Heart right ventricle (tissue), 16 donors: ENCODE measurements around the gene RGP1. TPM values are rescaled to one million over a fixed set of nuclear protein-coding genes. Genes with fewer than 3 reads are reported as not detected.
A peak's percentile ranks its signal among the peaks of the same experiment; 100 is the strongest.

ENCODE experiments used
- ATAC-seq, 8 donors: fragments of 200-7000 bp; cut with Tn5 transposase; one replicate each; pipeline ENCODE4 v1.9.1; 2020; ENCODE audit warnings: mild to moderate bottlenecking in 8 of 8, moderate library complexity in 8 of 8, moderate number of reproducible peaks in 1 of 8
- DNase-seq, 2 donors: peaks; one replicate each; pipeline ENCODE4 v3.0.0-alpha.2; 2020
- H3K27ac ChIP-seq, 10 donors: fragments of 200-600 bp; sonication (generic) in 2 of 10; one replicate each; pipeline versions ENCODE4 v1.5.0 to v1.8.0; 2020 to 2022; ENCODE audit warnings: mild to moderate bottlenecking in 3 of 10
- H3K27me3 ChIP-seq, 7 donors: fragments of 200-600 bp; one replicate each; pipeline ENCODE4 v1.8.0; 2021 to 2022; ENCODE audit warnings: mild to moderate bottlenecking in 2 of 7
- H3K36me3 ChIP-seq, 9 donors: fragments of 200-600 bp; sonication (generic) in 1 of 9; one replicate each; pipeline versions ENCODE4 v1.5.0 to v1.8.0; 2020 to 2022; ENCODE audit warnings: mild to moderate bottlenecking in 2 of 9
- H3K4me1 ChIP-seq, 9 donors: fragments of 200-600 bp; sonication (generic) in 1 of 9; one replicate each; pipeline versions ENCODE4 v1.5.0 to v1.8.0; 2020 to 2022; ENCODE audit warnings: mild to moderate bottlenecking in 4 of 9
- H3K4me3 ChIP-seq, 10 donors: fragments of 200-600 bp; sonication (generic) in 2 of 10; one replicate each; pipeline versions ENCODE4 v1.5.0 to v1.8.0; 2020 to 2022; ENCODE audit warnings: mild to moderate bottlenecking in 7 of 10, moderate library complexity in 2 of 10
- H3K9me3 ChIP-seq, 11 donors: fragments of 200-600 bp in 10 of 11; sonication (generic) in 2 of 11; one replicate each; pipeline versions ENCODE4 v1.5.0 to v1.8.0; 2013 to 2022; ENCODE audit warnings: mild to moderate bottlenecking in 2 of 11, control low read depth in 1 of 11, moderate library complexity in 1 of 11
- WGBS, 2 donors: extraction: QIAGEN DNeasy Blood & Tissue Kit; methylation state at CpG; one replicate each; pipeline ENCODE4 v1.1.7; 2013; ENCODE audit warnings: inconsistent platforms in 1 of 2; 5-methylcytosine and 5-hydroxymethylcytosine counted together
- intact Hi-C, 10 donors: fragments of 100-400 bp; cut with DNase I; formaldehyde crosslinking; loops; one replicate each; pipeline versions ENCODE4 v1.11.1 to v1.14.2; 2022
- polyA plus RNA-seq, 2 donors: library from polyadenylated mRNA; stranded (reverse); fragments of 200-250 nt; gene quantifications; one replicate each; pipeline ENCODE4 v1.2.3, GENCODE V29; 2013
- total RNA-seq, 10 donors: library from RNA; stranded (reverse); fragmentation: NEBNext Ultra II Directional in 3 of 10; extraction: Animal tissue kit (Norgen Biotek cat#: 25700) in 3 of 10; gene quantifications; one replicate each; pipeline versions ENCODE4 v1.2.1 to v1.2.4, GENCODE V29; 2021 to 2023
- TF ChIP-seq, protein P1 (sequence below), 9 donors: fragments of 200-600 bp; sonication (generic) in 2 of 9; IDR thresholded peaks; one replicate each; pipeline versions ENCODE4 v1.5.0 to v1.8.0; 2021 to 2022; ENCODE audit warnings: antibody characterized with exemption in 9 of 9, mild to moderate bottlenecking in 5 of 9, moderate library complexity in 1 of 9
- donor health status: Arrhythmogenic right ventricular cardiomyopathy.
- donor health status: ischemic (EF 13 %, LVEDD 7.1; RV severe dilation, severe dysfunction).
- donor health status: healthy with polysubstance abuse.
- donor health status: DM: no; HTN: yes; CAD: no.
- donor health status: DM: no; HTN: no; CAD: no.
- donor health status: ischemic (EF 25% LVEDD 6.9; RV normal size, moderate dysfunction).
- donor health status: ischemic (EF 25% LVEDD 5.7; RV mildly dilated, moderate dysfunction).
- donor health status: healthy.
- donor health status: DM: yes; HTN: yes; CAD: no.
- donor health status: Ischemic cardiomyopathy.
- donor health status: ischemic (EF 35%, LVEDD 5.7; RV mildly dilated, moderate dysfunction).
- donor health status: nonischemic (EF 11% LVEDD 7.7; RV severe dilation, severe dysfunction).
- donor health status: DM: yes; HTN: yes; CAD: no.
- donor health status: PGD.
- donor health status: ischemic (EF 29% LVEDD 5.4; RV normal size, mild dysfunction).
- donor health status: nonischemic (EF 23%, LVEDD 6.1; RV moderate dilation, normal function).

Gene RGP1
- total and polyA plus RNA-seq, 12 donors = 8.2 to 39.4 (median 32.1) TPM

DNA sequence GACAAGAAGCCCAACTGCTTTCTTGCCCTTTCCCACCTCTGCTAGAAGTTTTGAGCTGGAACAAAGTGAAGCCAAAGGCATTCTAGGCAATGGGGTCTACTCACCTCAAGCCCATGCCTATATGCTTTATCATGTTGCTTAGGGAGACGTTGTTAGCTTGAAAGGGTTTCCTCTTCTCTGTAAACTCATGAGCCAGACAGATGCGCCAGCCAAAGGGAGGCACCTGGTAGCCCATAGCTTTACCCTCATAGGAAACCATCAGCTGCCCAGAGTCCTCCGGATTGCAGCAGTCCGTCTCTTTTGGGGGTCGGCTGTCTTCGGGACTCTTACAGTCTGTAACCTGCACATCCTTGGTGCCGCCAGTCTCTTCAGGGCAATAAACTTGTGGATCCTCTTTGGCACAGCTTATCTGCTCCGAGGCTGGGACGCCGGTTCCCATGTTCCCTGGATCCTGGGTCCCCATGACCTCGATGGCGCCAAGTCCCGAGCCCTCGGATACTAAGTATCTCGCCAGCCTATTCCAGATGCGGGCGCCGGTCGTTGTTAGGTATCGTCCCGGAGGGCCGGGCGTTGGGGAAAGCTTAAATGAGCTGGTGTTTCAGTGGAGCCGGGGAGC, 737 bp upstream of the RGP1 start:
- intact Hi-C loops = loop anchor here in 4 of 10 donors (2.0 to 5.0 kb wide), 2 partner anchors 16 to 91 kb away; partner anchors contain the start of genes CREB3 (in 3 of the 4), TLN1 (in 3 of the 4), CCDC107 (in 1 of the 4) and RMRP (in 1 of the 4)
- peaks cover 7 to 69% (median 58%) of the 10 kb centered on the region in 9 donors for H3K4me1 ChIP-seq

DNA sequence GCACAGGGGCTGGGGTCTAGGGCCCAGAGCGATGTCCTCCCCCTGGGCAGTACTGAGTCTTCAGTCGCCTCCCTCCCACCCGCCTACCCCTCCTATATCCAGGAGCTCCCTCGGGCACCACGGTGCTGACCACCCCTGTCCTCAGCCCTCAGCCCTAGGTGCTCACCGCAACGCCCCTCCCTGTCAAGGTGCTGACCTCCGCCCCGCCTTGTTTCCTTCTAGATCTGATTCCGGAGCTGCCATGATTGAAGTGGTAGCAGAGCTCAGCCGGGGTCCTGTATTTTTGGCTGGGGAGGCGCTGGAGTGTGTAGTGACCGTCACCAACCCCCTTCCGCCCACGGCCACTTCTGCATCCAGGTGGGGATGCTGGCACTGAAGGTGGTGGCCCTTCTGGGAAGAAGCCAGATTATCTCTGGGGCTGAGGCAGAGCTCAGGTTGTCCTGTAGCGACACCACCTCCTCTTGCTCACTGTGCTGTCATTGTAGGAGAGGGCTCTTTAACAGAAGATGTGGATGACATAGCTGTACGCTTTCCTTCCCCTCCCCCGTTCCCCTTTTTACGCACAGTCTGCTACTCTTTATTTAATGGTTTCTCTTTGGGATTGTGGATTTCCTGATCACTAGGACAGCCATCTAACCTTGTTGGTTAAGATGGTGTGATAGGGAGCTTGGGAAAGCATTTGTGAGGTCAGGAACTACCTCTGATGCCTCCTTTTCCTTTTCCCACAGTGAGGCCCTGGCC, 598 bp downstream of the RGP1 start:
- 4% methylated on average over 17 to 19 of the region's 19 CpGs for WGBS, 2 donors
- no peaks in the 10 kb centered on the region for H3K9me3 ChIP-seq
- H3K27me3 ChIP-seq = no peaks in the 10 kb centered on the region
- TF ChIP-seq, protein P1, sequence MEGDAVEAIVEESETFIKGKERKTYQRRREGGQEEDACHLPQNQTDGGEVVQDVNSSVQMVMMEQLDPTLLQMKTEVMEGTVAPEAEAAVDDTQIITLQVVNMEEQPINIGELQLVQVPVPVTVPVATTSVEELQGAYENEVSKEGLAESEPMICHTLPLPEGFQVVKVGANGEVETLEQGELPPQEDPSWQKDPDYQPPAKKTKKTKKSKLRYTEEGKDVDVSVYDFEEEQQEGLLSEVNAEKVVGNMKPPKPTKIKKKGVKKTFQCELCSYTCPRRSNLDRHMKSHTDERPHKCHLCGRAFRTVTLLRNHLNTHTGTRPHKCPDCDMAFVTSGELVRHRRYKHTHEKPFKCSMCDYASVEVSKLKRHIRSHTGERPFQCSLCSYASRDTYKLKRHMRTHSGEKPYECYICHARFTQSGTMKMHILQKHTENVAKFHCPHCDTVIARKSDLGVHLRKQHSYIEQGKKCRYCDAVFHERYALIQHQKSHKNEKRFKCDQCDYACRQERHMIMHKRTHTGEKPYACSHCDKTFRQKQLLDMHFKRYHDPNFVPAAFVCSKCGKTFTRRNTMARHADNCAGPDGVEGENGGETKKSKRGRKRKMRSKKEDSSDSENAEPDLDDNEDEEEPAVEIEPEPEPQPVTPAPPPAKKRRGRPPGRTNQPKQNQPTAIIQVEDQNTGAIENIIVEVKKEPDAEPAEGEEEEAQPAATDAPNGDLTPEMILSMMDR (IDR thresholded peaks at IDR 0.05) = no peak
- H3K27ac ChIP-seq = peak overlapping the region; percentile 88 to 99 (median 98)
- peaks cover 7 to 62% (median 47%) of the 10 kb centered on the region in 9 donors for H3K4me1 ChIP-seq
- intact Hi-C loops = loop anchor here in 5 of 10 donors (1.0 to 10.0 kb wide), 4 partner anchors 17 to 105 kb away; partner anchors contain the start of genes CREB3 (in 4 of the 5), TLN1 (in 4 of the 5), CCDC107 (in 1 of the 5) and RMRP (in 1 of the 5)
- peaks cover 0 to 63% (median 42%) of the 10 kb centered on the region in 9 donors for H3K36me3 ChIP-seq
- peak overlapping the region; percentile 71 to 99 (median 92) for H3K4me3 ChIP-seq
- peak in 1 of 2 donors; percentile 34 for DNase-seq
- ATAC-seq = peak; percentile 12 to 65 (median 34)

More for the DNA sequence above, 737 bp upstream of the RGP1 start:
- ATAC-seq = peak in 6 of 8 donors; percentile 0 to 13 (median 2)
- Histone ChIP-seq H3K27me3 (no peaks in the 10 kb centered on the region), H3K27ac (peak overlapping the region; percentile 88 to 99 (median 98)), H3K9me3 (no peaks in the 10 kb centered on the region), H3K36me3 (peaks cover 0 to 63% (median 42%) of the 10 kb centered on the region in 9 donors), H3K4me3 (peak overlapping the region; percentile 71 to 99 (median 92))
- TF ChIP-seq, protein P1 (IDR thresholded peaks at IDR 0.05) = no peak
- DNase-seq = no peak
- 0 to 1% methylated on average over 24 of the region's 24 CpGs for WGBS, 2 donors

DNA sequence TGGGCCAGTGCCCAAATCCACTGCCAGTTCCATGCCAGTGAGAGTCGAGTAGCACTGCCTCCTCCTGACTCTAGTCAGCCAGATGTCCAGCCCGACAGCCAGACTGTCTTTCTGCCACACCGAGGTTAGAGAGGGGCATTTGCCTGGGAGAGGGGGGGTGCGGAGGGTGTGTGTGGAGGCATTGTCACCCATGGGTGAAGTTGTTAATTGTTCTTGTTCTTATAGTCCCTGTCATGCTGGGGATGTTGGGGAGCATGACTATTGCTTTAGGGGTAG, 1.1 kb downstream of the RGP1 start:
- no peak for DNase-seq
- H3K4me1 ChIP-seq = peaks cover 7 to 57% (median 42%) of the 10 kb centered on the region in 9 donors
- H3K27me3 ChIP-seq = no peaks in the 10 kb centered on the region
- 46 to 58% methylated on average over 4 of the region's 4 CpGs for WGBS, 2 donors
- H3K36me3 ChIP-seq = peaks cover 0 to 61% (median 44%) of the 10 kb centered on the region in 9 donors
- peak overlapping the region in 8 of 10 donors; percentile 71 to 99 (median 92) for H3K4me3 ChIP-seq
- peak overlapping the region in 8 of 10 donors; percentile 88 to 99 (median 98) for H3K27ac ChIP-seq
- TF ChIP-seq, protein P1 (IDR thresholded peaks at IDR 0.05) = no peak
- intact Hi-C loops = loop anchor here in 1 of 10 donors (10.0 kb wide), 1 partner anchor 105 kb away; no protein-coding TSS in a partner anchor
- no peaks in the 10 kb centered on the region for H3K9me3 ChIP-seq
- ATAC-seq = peak in 2 of 8 donors; percentile 5 to 7

DNA sequence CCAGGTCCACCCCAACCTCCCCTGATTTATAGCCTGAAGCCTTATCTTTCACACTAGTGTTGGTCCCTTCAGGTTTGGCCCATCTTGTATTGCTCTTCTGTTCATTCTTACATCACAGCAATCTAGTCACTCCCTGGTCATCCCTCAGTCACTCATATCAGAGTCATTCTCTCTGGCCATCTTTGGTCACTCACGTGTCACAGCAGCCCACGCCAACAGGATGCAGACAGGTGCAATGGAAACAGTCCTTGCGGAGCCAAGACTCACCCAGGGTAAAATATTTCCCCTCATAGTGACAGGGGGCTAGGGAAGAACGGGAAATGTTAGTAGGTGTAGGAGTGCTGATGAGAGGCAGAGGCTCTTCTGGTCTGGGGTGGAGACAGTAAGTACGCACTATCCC, 4.4 kb downstream of the RGP1 start:
- TF ChIP-seq, protein P1 (IDR thresholded peaks at IDR 0.05) = no peak
- H3K27me3 ChIP-seq = no peaks in the 10 kb centered on the region
- DNase-seq (no peak), ATAC-seq (no peak)
- peaks cover 0 to 52% (median 44%) of the 10 kb centered on the region in 9 donors for H3K36me3 ChIP-seq
- H3K4me3 ChIP-seq = no peak overlapping the region
- H3K27ac ChIP-seq = no peak overlapping the region
- intact Hi-C loops = loop anchor here in 1 of 10 donors (10.0 kb wide), 1 partner anchor 109 kb away; no protein-coding TSS in a partner anchor
- 86 to 89% methylated on average over 5 of the region's 5 CpGs for WGBS, 2 donors
- H3K9me3 ChIP-seq = no peaks in the 10 kb centered on the region
- peaks cover 7 to 54% (median 36%) of the 10 kb centered on the region in 9 donors for H3K4me1 ChIP-seq
